Neural progenitor cell (in vitro differentiated cells): Measurements from ENCODE around the gene RNF220. TPM values are rescaled to one million over a fixed set of nuclear protein-coding genes. Genes with fewer than 3 reads are reported as not detected.

ENCODE experiments used
- DNase-seq: peaks from one replicate; pipeline ENCODE4 v3.0.0-alpha.2; 2016; ENCODE audit warnings: low spot score
- H2AFZ ChIP-seq: fragments of 200-600 bp; sonication (generic); replicated peaks from 2 replicates; pipeline ENCODE4 v1.6.1; 2016; ENCODE audit warnings: antibody characterized with exemption
- H3F3A ChIP-seq: fragments of 200-600 bp; sonication (generic); 2 replicates; pipeline ENCODE4 v1.6.1; 2016; ENCODE audit warnings: antibody characterized with exemption, low read depth
- H3K27ac ChIP-seq: fragments of 200-600 bp; sonication (generic); 2 replicates; pipeline ENCODE4 v1.5.1; 2016; ENCODE audit warnings: mild to moderate bottlenecking
- H3K27me3 ChIP-seq: fragments of 200-600 bp; sonication (generic); 2 replicates; pipeline ENCODE4 v1.6.1; 2016; ENCODE audit warnings: mild to moderate bottlenecking, moderate library complexity
- H3K36me3 ChIP-seq: fragments of 200-600 bp; sonication (generic); 2 replicates; pipeline ENCODE4 v1.5.1; 2016
- H3K4me1 ChIP-seq: fragments of 200-600 bp; sonication (generic); 2 replicates; pipeline ENCODE4 v1.6.1; 2016; ENCODE audit warnings: mixed run types
- H3K4me2 ChIP-seq: fragments of 200-600 bp; sonication (generic); 2 replicates; pipeline ENCODE4 v1.6.1; 2016
- H3K4me3 ChIP-seq: fragments of 200-600 bp; sonication (generic); 2 replicates; pipeline ENCODE4 v1.5.1; 2016
- H3K79me2 ChIP-seq: fragments of 200-600 bp; sonication (generic); 2 replicates; pipeline ENCODE4 v1.6.1; 2016; ENCODE audit warnings: low read depth
- H3K9ac ChIP-seq: fragments of 200-600 bp; sonication (generic); 2 replicates; pipeline ENCODE4 v1.6.1; 2016
- H3K9me3 ChIP-seq: fragments of 200-600 bp; sonication (generic); 2 replicates; pipeline ENCODE4 v1.5.1; 2016; ENCODE audit warnings: low read depth
- H4K20me1 ChIP-seq: fragments of 200-600 bp; sonication (generic); 2 replicates; pipeline ENCODE4 v1.6.1; 2016; ENCODE audit warnings: low read depth
- H3K27ac Mint-ChIP-seq: 3 replicates; pipeline ENCODE4 v1.8.0; 2021; ENCODE audit warnings: mixed read lengths
- H3K27me3 Mint-ChIP-seq: 2 replicates; pipeline ENCODE4 v1.8.0; 2022; ENCODE audit warnings: low read depth, mild to moderate bottlenecking, inconsistent platforms, moderate library complexity, mixed read lengths; ENCODE audit not compliant: insufficient read depth
- H3K36me3 Mint-ChIP-seq: 3 replicates; pipeline ENCODE4 v1.8.0; 2021; ENCODE audit warnings: mixed read lengths
- H3K4me1 Mint-ChIP-seq: 3 replicates; pipeline ENCODE4 v1.8.0; 2021; ENCODE audit warnings: mixed read lengths
- H3K4me3 Mint-ChIP-seq: 3 replicates; pipeline ENCODE4 v1.8.0; 2021; ENCODE audit warnings: mild to moderate bottlenecking, moderate library complexity, mixed read lengths
- H3K9me3 Mint-ChIP-seq: 3 replicates; pipeline ENCODE4 v1.8.0; 2020; ENCODE audit warnings: mixed read lengths
- EZH2 ChIP-seq: fragments of 200-600 bp; sonication (generic); IDR thresholded peaks from 2 replicates; pipeline ENCODE4 v1.6.1; 2017; ENCODE audit warnings: antibody characterized with exemption, mild to moderate bottlenecking, moderate library complexity
- EZH2phosphoT487 ChIP-seq: fragments of 200-600 bp; sonication (generic); IDR thresholded peaks from 2 replicates; pipeline ENCODE4 v1.6.1; 2017; ENCODE audit warnings: antibody characterized with exemption
- total RNA-seq: library from RNA; depleted of rRNA; stranded (reverse); fragments of >200 nt; gene quantifications from 2 replicates; pipeline ENCODE4 v1.2.3, GENCODE V29; 2015; ENCODE audit warnings: low replicate concordance
- TF ChIP-seq, protein P1 (sequence below): fragments of 200-600 bp; sonication (generic); IDR thresholded peaks from 2 replicates; pipeline ENCODE4 v1.5.1; 2017; ENCODE audit warnings: antibody characterized with exemption, mild to moderate bottlenecking

RNF220 gene
- total RNA-seq, 1 donor from 2014 or later: 93.8 TPM

DNA sequence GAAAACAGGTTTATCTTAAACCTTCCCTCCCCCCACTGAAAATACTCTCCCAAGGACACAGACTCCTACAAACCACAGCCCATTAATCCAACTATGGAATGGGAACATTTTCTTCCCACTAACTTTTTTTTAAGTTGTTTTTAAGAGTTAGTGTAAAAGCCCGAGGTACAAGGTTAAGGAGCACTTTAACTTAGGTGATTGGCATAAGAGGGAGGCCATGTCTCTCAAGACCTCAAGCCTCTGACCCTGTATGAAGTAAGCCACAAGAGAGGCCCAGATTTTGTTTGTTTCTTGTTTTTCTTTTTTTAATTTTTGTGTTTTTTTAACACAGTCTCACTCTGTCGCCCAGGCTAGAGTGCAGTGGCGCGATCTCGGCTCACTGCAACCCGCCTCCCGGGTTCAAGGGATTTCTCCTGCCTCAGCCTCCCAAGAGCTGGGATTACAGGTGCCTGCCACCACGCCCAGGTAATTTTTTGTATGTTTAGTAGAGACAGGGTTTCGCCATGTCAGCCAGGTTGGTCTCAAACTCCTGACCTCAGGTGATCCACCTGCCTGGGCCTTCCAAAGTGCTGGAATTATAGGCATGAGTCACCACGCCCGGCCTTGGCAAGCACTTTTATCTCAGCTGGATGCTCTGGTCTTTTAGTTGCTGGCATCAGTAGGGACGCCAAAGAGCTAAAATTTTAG lies 283.8 kb downstream of the RNF220 start:
- Mint-ChIP-seq H3K36me3 (peaks cover 3% of the 10 kb centered on the region), H3K27me3 (no peaks in the 10 kb centered on the region), H3K4me3 (no peak overlapping the region), H3K9me3 (no peaks in the 10 kb centered on the region), H3K27ac (no peak overlapping the region), H3K4me1 (peaks cover 4% of the 10 kb centered on the region)
- TF ChIP-seq EZH2: no peak
- no peak for TF ChIP-seq EZH2phosphoT487
- TF ChIP-seq, protein P1, sequence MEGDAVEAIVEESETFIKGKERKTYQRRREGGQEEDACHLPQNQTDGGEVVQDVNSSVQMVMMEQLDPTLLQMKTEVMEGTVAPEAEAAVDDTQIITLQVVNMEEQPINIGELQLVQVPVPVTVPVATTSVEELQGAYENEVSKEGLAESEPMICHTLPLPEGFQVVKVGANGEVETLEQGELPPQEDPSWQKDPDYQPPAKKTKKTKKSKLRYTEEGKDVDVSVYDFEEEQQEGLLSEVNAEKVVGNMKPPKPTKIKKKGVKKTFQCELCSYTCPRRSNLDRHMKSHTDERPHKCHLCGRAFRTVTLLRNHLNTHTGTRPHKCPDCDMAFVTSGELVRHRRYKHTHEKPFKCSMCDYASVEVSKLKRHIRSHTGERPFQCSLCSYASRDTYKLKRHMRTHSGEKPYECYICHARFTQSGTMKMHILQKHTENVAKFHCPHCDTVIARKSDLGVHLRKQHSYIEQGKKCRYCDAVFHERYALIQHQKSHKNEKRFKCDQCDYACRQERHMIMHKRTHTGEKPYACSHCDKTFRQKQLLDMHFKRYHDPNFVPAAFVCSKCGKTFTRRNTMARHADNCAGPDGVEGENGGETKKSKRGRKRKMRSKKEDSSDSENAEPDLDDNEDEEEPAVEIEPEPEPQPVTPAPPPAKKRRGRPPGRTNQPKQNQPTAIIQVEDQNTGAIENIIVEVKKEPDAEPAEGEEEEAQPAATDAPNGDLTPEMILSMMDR: no peak
- H3F3A ChIP-seq: no peaks in the 10 kb centered on the region
- H2AFZ ChIP-seq: no peak overlapping the region
- H3K79me2 ChIP-seq: no peaks in the 10 kb centered on the region
- no peaks in the 10 kb centered on the region for H3K27me3 ChIP-seq
- no peak overlapping the region for H3K4me3 ChIP-seq
- H3K4me1 ChIP-seq: no peaks in the 10 kb centered on the region
- no peak for DNase-seq
- H3K9me3 ChIP-seq: no peaks in the 10 kb centered on the region
- H4K20me1 ChIP-seq: no peaks in the 10 kb centered on the region
- no peak overlapping the region for H3K4me2 ChIP-seq
- no peak overlapping the region for H3K9ac ChIP-seq
- no peaks in the 10 kb centered on the region for H3K36me3 ChIP-seq
- H3K27ac ChIP-seq: no peak overlapping the region

DNA sequence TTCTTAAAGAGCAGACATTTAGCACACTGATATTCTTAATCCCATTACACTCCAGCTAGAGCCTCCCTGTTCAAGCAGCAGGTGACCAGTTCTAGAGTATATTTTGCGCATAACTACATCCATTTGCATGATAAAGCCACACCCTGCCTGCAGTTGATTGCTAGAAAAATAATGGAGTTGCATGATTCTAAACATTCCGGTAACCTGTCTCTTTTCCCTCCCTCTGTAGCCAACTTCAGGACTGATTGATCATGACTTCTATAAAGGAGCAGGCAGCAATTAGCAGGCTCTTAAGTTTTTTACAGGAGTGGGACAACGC lies 284.4 kb downstream of the RNF220 start:
- no peaks in the 10 kb centered on the region for H3K27me3 Mint-ChIP-seq
- H3F3A ChIP-seq: no peaks in the 10 kb centered on the region
- no peak overlapping the region for H2AFZ ChIP-seq
- H3K4me3 ChIP-seq: no peak overlapping the region
- H3K9ac ChIP-seq: no peak overlapping the region
- no peak overlapping the region for H3K4me3 Mint-ChIP-seq
- no peak overlapping the region for H3K27ac ChIP-seq
- H3K36me3 ChIP-seq: no peaks in the 10 kb centered on the region
- no peaks in the 10 kb centered on the region for H3K79me2 ChIP-seq
- H3K4me1 Mint-ChIP-seq: peaks cover 4% of the 10 kb centered on the region
- no peaks in the 10 kb centered on the region for H3K9me3 ChIP-seq
- peaks cover 3% of the 10 kb centered on the region for H3K36me3 Mint-ChIP-seq
- no peaks in the 10 kb centered on the region for H4K20me1 ChIP-seq
- TF ChIP-seq, protein P1: no peak
- TF ChIP-seq EZH2: no peak
- TF ChIP-seq EZH2phosphoT487: no peak
- DNase-seq: no peak
- H3K4me1 ChIP-seq: no peaks in the 10 kb centered on the region
- no peaks in the 10 kb centered on the region for H3K27me3 ChIP-seq
- no peaks in the 10 kb centered on the region for H3K9me3 Mint-ChIP-seq
- H3K4me2 ChIP-seq: no peak overlapping the region
- no peak overlapping the region for H3K27ac Mint-ChIP-seq

DNA sequence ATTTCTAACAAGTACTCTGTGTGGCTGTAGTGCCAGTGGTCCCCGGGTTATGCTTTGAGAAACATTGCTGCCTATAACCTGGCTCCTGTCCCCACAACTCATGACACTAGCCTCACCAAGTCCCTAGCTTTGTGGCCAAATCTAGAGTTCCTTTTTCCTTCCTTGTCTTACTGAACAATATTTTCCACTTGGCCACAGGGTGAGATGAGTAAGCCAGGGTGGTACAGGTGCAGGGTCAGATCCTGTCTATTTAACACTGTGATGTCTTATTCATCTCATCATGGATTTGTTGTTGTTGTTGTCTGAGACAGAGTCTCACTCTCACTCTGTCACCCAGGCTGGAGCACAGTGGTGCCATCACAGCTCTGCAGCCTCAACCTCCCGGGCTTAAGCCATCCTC lies 288.1 kb downstream of the RNF220 start:
- H3K4me2 ChIP-seq: no peak overlapping the region
- no peak overlapping the region for H3K9ac ChIP-seq
- no peaks in the 10 kb centered on the region for H4K20me1 ChIP-seq
- H3K79me2 ChIP-seq: no peaks in the 10 kb centered on the region
- no peaks in the 10 kb centered on the region for H3K9me3 ChIP-seq
- H3F3A ChIP-seq: no peaks in the 10 kb centered on the region
- no peak overlapping the region for H3K27ac ChIP-seq
- peaks cover 3% of the 10 kb centered on the region for H3K27me3 Mint-ChIP-seq
- no peak overlapping the region for H3K27ac Mint-ChIP-seq
- no peaks in the 10 kb centered on the region for H3K4me1 ChIP-seq
- H2AFZ ChIP-seq: no peak overlapping the region
- H3K4me1 Mint-ChIP-seq: peaks cover 4% of the 10 kb centered on the region
- H3K36me3 Mint-ChIP-seq: peaks cover 5% of the 10 kb centered on the region
- H3K4me3 Mint-ChIP-seq: no peak overlapping the region
- H3K4me3 ChIP-seq: no peak overlapping the region
- TF ChIP-seq, protein P1: no peak
- no peaks in the 10 kb centered on the region for H3K9me3 Mint-ChIP-seq
- H3K36me3 ChIP-seq: no peaks in the 10 kb centered on the region
- no peaks in the 10 kb centered on the region for H3K27me3 ChIP-seq
- DNase-seq: no peak
